Measurements from ENCODE around the gene CUEDC1. TPM values are rescaled to one million over a fixed set of nuclear protein-coding genes. Genes with fewer than 3 reads are reported as not detected.
A peak's percentile ranks its signal among the peaks of the same experiment; 100 is the strongest.

Gene CUEDC1
- total and polyA plus RNA-seq, 9 of the 15 experiments (the other 6 are each of a cell fraction or from before 2014, with no cell fraction given) = 0.20 to 4.1 (median 1.6) TPM; not detected in 1

- TF ChIP-seq E2F8 (IDR thresholded peaks at IDR 0.05; ENCODE audit: low read depth, partially characterized antibody) = peak; percentile 87
- no peak for TF ChIP-seq TSC22D4 (tag; IDR thresholded peaks at IDR 0.05)
- TF ChIP-seq MTA3 (IDR thresholded peaks at IDR 0.05; ENCODE audit: borderline replicate concordance) = peak; percentile 68; the same call in 1 of the 2 replicates
- peak in 1 of 2 experiments; percentile 97; a peak in 2 of 4 replicates for TF ChIP-seq NONO (IDR thresholded peaks at IDR 0.05; ENCODE audit: low read depth in 2 of 2, low read length in 1 of 2)
- TF ChIP-seq ZNF280A (IDR thresholded peaks at IDR 0.05; ENCODE audit: low read depth, partially characterized antibody) = no peak
- 0 out of 2 replicates have a peak, but pooled peaks have one; percentile 47 for TF ChIP-seq NR2C2 (CRISPR knock-in tag; IDR thresholded peaks at IDR 0.05)
- peak; percentile 92 for TF ChIP-seq NR2C2 (tag; IDR thresholded peaks at IDR 0.05)
- no peak for TF ChIP-seq ZNF586 (CRISPR knock-in tag; conservative IDR thresholded peaks at IDR 0.05)
- peak; percentile 92 for TF ChIP-seq HMGN3 (IDR thresholded peaks at IDR 0.05; ENCODE audit: borderline replicate concordance, extremely low read depth, insufficient read length, low read depth, low read length)
- peak; percentile 71; the same call in 1 of the 2 replicates for TF ChIP-seq RREB1 (CRISPR knock-in tag; IDR thresholded peaks at IDR 0.05)
- TF ChIP-seq NKRF (IDR thresholded peaks at IDR 0.05; ENCODE audit: borderline replicate concordance) = 0 out of 2 replicates have a peak, but pooled peaks have one; percentile 19
Measured at GRCh38 chr17:57988301-57989250, 33.4 kb upstream of the CUEDC1 start (continued).
